Measurements from ENCODE around the gene PSG11.
"Not testable (repeated sequence)": the region's sequence is repeated elsewhere in the genome, so short reads cannot be mapped to it uniquely, and the experiment has no call there.

The PSG11 gene

DNA sequence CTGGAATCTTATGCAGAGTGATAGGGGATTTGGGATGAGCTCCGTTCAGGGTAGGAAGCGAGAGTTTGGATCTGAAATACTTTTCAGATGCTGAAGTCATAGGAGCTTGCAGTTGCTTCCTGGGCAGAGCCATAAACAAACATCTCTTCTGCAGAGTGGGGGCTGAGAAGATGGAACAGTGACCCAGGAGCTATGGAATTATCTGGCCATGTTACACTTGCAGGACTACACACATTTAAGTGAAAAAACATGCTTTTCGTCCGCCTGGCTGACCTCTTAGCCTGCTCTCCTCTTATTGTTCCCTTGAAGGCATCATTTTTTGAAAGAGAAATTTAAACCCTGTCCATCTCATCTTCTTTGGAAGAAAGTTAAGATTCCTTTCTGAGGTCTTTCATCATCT lies 40.7 kb downstream of the PSG11 start:
- no peaks in the 10 kb centered on the region for H3K27me3 ChIP-seq
- no peak for TF ChIP-seq Cebpa-rat (IDR thresholded peaks at IDR 0.05)
- H3K36me3 ChIP-seq: no peaks in the 10 kb centered on the region
- H3K27ac ChIP-seq: no peak overlapping the region
- H3K9me3 ChIP-seq (replicated peaks in 1 of 11): no peaks in the 10 kb centered on the region
- H3K4me1 ChIP-seq: no peaks in the 10 kb centered on the region
- no peak overlapping the region for H3K9ac ChIP-seq
- no peak overlapping the region for H3K4me2 ChIP-seq
- H4K20me1 ChIP-seq: no peaks in the 10 kb centered on the region
- no peak overlapping the region for H3K4me3 ChIP-seq

DNA sequence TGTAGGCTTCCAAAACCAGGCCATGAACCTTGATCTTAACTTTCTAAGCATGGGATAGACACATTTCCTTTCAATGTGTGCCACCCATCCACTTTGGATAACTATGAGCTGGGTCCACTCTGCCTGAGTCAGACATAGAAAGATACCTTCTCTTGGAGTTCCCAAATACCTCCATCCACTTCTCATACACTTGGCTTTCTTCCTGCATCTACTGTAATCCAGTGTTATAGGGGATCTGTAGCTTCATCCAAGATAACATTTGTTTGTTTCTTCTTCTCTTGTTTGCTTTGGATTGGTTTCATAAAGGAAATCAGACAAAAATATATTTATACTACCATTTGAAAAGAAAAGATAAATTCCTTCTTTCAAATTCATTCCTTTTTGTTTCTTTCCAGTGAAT lies 44.2 kb downstream of the PSG11 start:
- not testable (repeated sequence) for H3K4me1 ChIP-seq; H3K9ac ChIP-seq; H3K36me3 ChIP-seq; H4K20me1 ChIP-seq; H3K4me3 ChIP-seq; H3K4me2 ChIP-seq; H3K27ac ChIP-seq; H3K9me3 ChIP-seq (replicated peaks in 1 of 11); H3K27me3 ChIP-seq

- H3K9ac ChIP-seq; H4K20me1 ChIP-seq; H3K36me3 ChIP-seq; H3K4me3 ChIP-seq; H3K9me3 ChIP-seq (replicated peaks in 1 of 11); H3K4me1 ChIP-seq; H3K4me2 ChIP-seq; H3K27ac ChIP-seq; H3K27me3 ChIP-seq: not testable (repeated sequence)
Measured at GRCh38 chr19:42971451-42971850, 54.8 kb downstream of the PSG11 start.

- Histone ChIP-seq H3K4me1 (no peaks in the 10 kb centered on the region), H3K4me2 (no peak overlapping the region), H3K27ac (no peak overlapping the region), H3K36me3 (no peaks in the 10 kb centered on the region), H3K9ac (no peak overlapping the region), H3K4me3 (no peak overlapping the region), H4K20me1 (no peaks in the 10 kb centered on the region), H3K27me3 (no peaks in the 10 kb centered on the region), H3K9me3 (replicated peaks in 1 of 11) (no peaks in the 10 kb centered on the region)
- no peak for TF ChIP-seq Cebpa-rat (IDR thresholded peaks at IDR 0.05)
Measured at GRCh38 chr19:42965176-42965575, 61.1 kb downstream of the PSG11 start.

GRCh38 chr19:42961119-42961518 lies 65.2 kb downstream of the PSG11 start:
- Histone ChIP-seq H3K4me1 (no peaks in the 10 kb centered on the region), H3K27ac (no peak overlapping the region), H3K4me3 (no peak overlapping the region), H4K20me1 (no peaks in the 10 kb centered on the region), H3K4me2 (no peak overlapping the region), H3K27me3 (no peaks in the 10 kb centered on the region), H3K9ac (no peak overlapping the region), H3K36me3 (no peaks in the 10 kb centered on the region), H3K9me3 (replicated peaks in 1 of 11) (peaks cover 0 to 5% (median 0%) of the 10 kb centered on the region in 11 experiments; a peak in 3 of 22 replicates)
- TF ChIP-seq Cebpa-rat (IDR thresholded peaks at IDR 0.05): no peak
